Measurements from ENCODE around the gene QSOX2.

The QSOX2 gene

DNA sequence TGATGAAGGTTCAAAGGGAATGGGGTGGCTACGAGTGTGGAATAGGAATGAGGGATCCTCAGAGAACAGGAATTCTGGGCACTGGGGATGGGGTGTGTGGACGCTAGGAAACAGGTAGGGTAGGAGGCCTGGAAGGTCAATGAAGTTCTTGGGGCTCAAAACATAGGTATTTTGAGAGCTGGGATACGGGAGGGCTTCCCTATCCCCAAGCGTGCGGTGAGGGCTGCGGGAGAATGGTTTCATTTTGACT lies 718 bp downstream of the QSOX2 start:
- Histone ChIP-seq H3K4me3 (ENCODE audit: low read length) (peak overlapping the region; percentile 78), H3K4me2 (ENCODE audit: low read depth, low read length) (peak overlapping the region; percentile 98), H3K27me3 (replicated peaks; ENCODE audit: insufficient read depth, low read length) (peaks cover 39% of the 10 kb centered on the region), H3K9me2 (replicated peaks; ENCODE audit: insufficient read depth, low read length) (no peaks in the 10 kb centered on the region), H3K4me1 (ENCODE audit: low read length) (peaks cover 27% of the 10 kb centered on the region), H3K27ac (ENCODE audit: low read length) (peak overlapping the region; percentile 42; the same call in 1 of the 2 replicates), H3K9me3 (replicated peaks; ENCODE audit: insufficient read depth, low read length) (no peaks in the 10 kb centered on the region), H2AFZ (ENCODE audit: low read length) (no peak overlapping the region; the same call in 1 of the 2 replicates), H3K36me3 (replicated peaks; ENCODE audit: insufficient read depth, low read length) (no peaks in the 10 kb centered on the region), H4K20me1 (ENCODE audit: insufficient read depth, low read length) (peaks cover under 1% of the 10 kb centered on the region), H3K9ac (ENCODE audit: low read length) (peak overlapping the region; percentile 71), H3K79me2 (ENCODE audit: low read length) (peaks cover 54% of the 10 kb centered on the region), H3F3A (ENCODE audit: insufficient read depth, low read length) (peaks cover 24% of the 10 kb centered on the region)
- no peak for DNase-seq
- no peak for TF ChIP-seq EZH2 (optimal IDR thresholded peaks at IDR 0.05; ENCODE audit: low read depth, low read length)
- no peak for TF ChIP-seq EZH2phosphoT487 (IDR thresholded peaks at IDR 0.05; ENCODE audit: low read length)
- TF ChIP-seq, protein P1, sequence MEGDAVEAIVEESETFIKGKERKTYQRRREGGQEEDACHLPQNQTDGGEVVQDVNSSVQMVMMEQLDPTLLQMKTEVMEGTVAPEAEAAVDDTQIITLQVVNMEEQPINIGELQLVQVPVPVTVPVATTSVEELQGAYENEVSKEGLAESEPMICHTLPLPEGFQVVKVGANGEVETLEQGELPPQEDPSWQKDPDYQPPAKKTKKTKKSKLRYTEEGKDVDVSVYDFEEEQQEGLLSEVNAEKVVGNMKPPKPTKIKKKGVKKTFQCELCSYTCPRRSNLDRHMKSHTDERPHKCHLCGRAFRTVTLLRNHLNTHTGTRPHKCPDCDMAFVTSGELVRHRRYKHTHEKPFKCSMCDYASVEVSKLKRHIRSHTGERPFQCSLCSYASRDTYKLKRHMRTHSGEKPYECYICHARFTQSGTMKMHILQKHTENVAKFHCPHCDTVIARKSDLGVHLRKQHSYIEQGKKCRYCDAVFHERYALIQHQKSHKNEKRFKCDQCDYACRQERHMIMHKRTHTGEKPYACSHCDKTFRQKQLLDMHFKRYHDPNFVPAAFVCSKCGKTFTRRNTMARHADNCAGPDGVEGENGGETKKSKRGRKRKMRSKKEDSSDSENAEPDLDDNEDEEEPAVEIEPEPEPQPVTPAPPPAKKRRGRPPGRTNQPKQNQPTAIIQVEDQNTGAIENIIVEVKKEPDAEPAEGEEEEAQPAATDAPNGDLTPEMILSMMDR (IDR thresholded peaks at IDR 0.05; ENCODE audit: low read length): no peak

DNA sequence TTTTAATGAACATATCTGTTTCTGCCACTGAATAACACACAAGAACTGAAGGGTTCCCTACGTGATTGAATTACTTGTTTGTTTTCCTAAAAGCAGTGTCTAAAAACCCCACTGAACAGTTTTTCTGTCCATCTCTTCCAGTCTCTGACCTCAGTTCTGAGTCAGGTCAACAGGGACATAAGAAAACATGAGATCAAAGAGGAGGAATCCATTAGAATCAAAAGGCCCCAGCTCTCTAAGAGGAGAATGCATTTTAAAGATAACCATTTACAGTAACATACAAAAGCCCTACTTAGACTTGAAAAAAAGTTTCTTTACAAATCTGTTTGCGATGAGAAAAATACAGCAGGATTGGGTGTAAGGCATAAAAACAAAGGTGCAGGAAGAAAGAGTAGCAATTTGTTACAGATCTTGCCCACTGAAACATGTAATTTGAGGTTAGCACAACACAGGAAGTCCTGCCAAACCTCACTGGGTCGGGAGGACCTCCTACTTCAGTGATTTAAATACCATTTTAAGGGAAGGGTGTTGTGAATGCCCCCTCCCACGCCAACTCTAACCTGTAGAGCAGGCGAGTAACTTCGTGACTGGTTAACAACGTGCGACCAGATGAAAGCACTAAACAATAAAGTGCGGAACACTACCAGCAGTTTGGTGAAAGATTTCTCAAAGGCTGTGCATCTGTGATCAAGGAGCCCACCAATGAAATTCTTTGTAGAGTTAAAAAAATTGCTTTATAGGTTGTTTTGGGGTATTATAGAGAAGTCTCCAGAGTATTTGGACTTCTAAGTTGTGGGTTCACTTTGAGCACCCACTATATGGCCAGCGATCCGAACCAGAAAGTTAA lies 1.3 kb downstream of the QSOX2 start:
- H3K4me2 ChIP-seq (ENCODE audit: low read depth, low read length): peak overlapping the region; percentile 98
- H3K36me3 ChIP-seq (replicated peaks; ENCODE audit: insufficient read depth, low read length): no peaks in the 10 kb centered on the region
- TF ChIP-seq EZH2phosphoT487 (IDR thresholded peaks at IDR 0.05; ENCODE audit: low read length) (no peak), EZH2 (optimal IDR thresholded peaks at IDR 0.05; ENCODE audit: low read depth, low read length) (no peak)
- TF ChIP-seq, protein P1 (IDR thresholded peaks at IDR 0.05; ENCODE audit: low read length): no peak
- peaks cover 6% of the 10 kb centered on the region for H4K20me1 ChIP-seq (ENCODE audit: insufficient read depth, low read length)
- H3K9ac ChIP-seq (ENCODE audit: low read length): peak overlapping the region; percentile 71; the same call in 1 of the 2 replicates
- H3K9me3 ChIP-seq (replicated peaks; ENCODE audit: insufficient read depth, low read length): no peaks in the 10 kb centered on the region
- H3K27me3 ChIP-seq (replicated peaks; ENCODE audit: insufficient read depth, low read length): peaks cover 33% of the 10 kb centered on the region
- peaks cover 26% of the 10 kb centered on the region for H3F3A ChIP-seq (ENCODE audit: insufficient read depth, low read length)
- peaks cover 32% of the 10 kb centered on the region for H3K4me1 ChIP-seq (ENCODE audit: low read length)
- H3K4me3 ChIP-seq (ENCODE audit: low read length): peak overlapping the region; percentile 78
- no peaks in the 10 kb centered on the region for H3K9me2 ChIP-seq (replicated peaks; ENCODE audit: insufficient read depth, low read length)
- peak overlapping the region; percentile 42; the same call in 1 of the 2 replicates for H3K27ac ChIP-seq (ENCODE audit: low read length)
- H2AFZ ChIP-seq (ENCODE audit: low read length): no peak overlapping the region
- peak; percentile 21 for DNase-seq
- H3K79me2 ChIP-seq (ENCODE audit: low read length): peaks cover 59% of the 10 kb centered on the region

GRCh38 chr9:136243631-136244030 lies 2.0 kb downstream of the QSOX2 start:
- no peak overlapping the region for H2AFZ ChIP-seq (ENCODE audit: low read length)
- H3K9ac ChIP-seq (ENCODE audit: low read length): peak overlapping the region; percentile 13; the same call in 1 of the 2 replicates
- peaks cover 9% of the 10 kb centered on the region for H4K20me1 ChIP-seq (ENCODE audit: insufficient read depth, low read length)
- H3K79me2 ChIP-seq (ENCODE audit: low read length): peaks cover 66% of the 10 kb centered on the region
- no peaks in the 10 kb centered on the region for H3K9me2 ChIP-seq (replicated peaks; ENCODE audit: insufficient read depth, low read length)
- H3K4me1 ChIP-seq (ENCODE audit: low read length): peaks cover 37% of the 10 kb centered on the region
- TF ChIP-seq, protein P1 (IDR thresholded peaks at IDR 0.05; ENCODE audit: low read length): no peak
- TF ChIP-seq EZH2 (optimal IDR thresholded peaks at IDR 0.05; ENCODE audit: low read depth, low read length): no peak
- TF ChIP-seq EZH2phosphoT487 (IDR thresholded peaks at IDR 0.05; ENCODE audit: low read length): no peak
- no peaks in the 10 kb centered on the region for H3K9me3 ChIP-seq (replicated peaks; ENCODE audit: insufficient read depth, low read length)
- peak overlapping the region; percentile 78; the same call in 1 of the 2 replicates for H3K4me3 ChIP-seq (ENCODE audit: low read length)
- H3K36me3 ChIP-seq (replicated peaks; ENCODE audit: insufficient read depth, low read length): no peaks in the 10 kb centered on the region
- peaks cover 26% of the 10 kb centered on the region for H3K27me3 ChIP-seq (replicated peaks; ENCODE audit: insufficient read depth, low read length)
- H3K4me2 ChIP-seq (ENCODE audit: low read depth, low read length): peak overlapping the region; percentile 98
- H3K27ac ChIP-seq (ENCODE audit: low read length): peak overlapping the region; percentile 42; the same call in 1 of the 2 replicates
- peaks cover 26% of the 10 kb centered on the region for H3F3A ChIP-seq (ENCODE audit: insufficient read depth, low read length)
- DNase-seq: peak; percentile 21
